HepG2 (cell line): ENCODE data around the gene ZNF655. TPM values are rescaled to one million over a fixed set of nuclear protein-coding genes. Genes with fewer than 3 reads are reported as not detected.

ENCODE experiments used
- GABPA ChIP-seq, 2 experiments: IDR thresholded peaks; 2 replicates each; pipeline ENCODE4 v1.6.1; 2011 to 2016; ENCODE audit warnings: low read depth in 2 of 2, low read length in 1 of 2, missing biosample characterization in 1 of 2, missing genetic modification characterization in 1 of 2
- GFI1 ChIP-seq: sonication (generic); formaldehyde crosslinking; IDR thresholded peaks from 2 replicates; pipeline ENCODE4 v1.5.0; 2020; ENCODE audit warnings: missing genetic modification reagents, mild to moderate bottlenecking, borderline replicate concordance
- GPN1 ChIP-seq: sonication (generic); formaldehyde crosslinking; IDR thresholded peaks from 2 replicates; pipeline ENCODE4 v1.5.1; 2020; ENCODE audit warnings: missing genetic modification reagents, borderline replicate concordance
- HMG20A ChIP-seq: IDR thresholded peaks from 2 replicates; pipeline ENCODE4 v1.6.1; 2016; ENCODE audit warnings: borderline replicate concordance
- NCOA1 ChIP-seq: sonication (generic); formaldehyde crosslinking; IDR thresholded peaks from 2 replicates; pipeline ENCODE4 v1.9.0; 2021; ENCODE audit warnings: missing genetic modification reagents
- POLR2AphosphoS5 ChIP-seq: IDR thresholded peaks from 2 replicates; pipeline ENCODE4 v1.6.1; 2012; ENCODE audit warnings: low read depth, low read length
- TP53 ChIP-seq: sonication (generic); formaldehyde crosslinking; conservative IDR thresholded peaks from 2 replicates; pipeline ENCODE4 v1.4.0; 2020; ENCODE audit warnings: missing genetic modification reagents
- ZBTB25 ChIP-seq: IDR thresholded peaks from 2 replicates; pipeline ENCODE4 v1.6.1; 2018; ENCODE audit warnings: missing genetic modification reagents
- ZNF10 ChIP-seq: sonication (generic); formaldehyde crosslinking; IDR thresholded peaks from 2 replicates; pipeline ENCODE4 v1.4.0; 2020; ENCODE audit warnings: mild to moderate bottlenecking, low read depth, missing genetic modification reagents, borderline replicate concordance
- ZNF180 ChIP-seq: sonication (generic); formaldehyde crosslinking; IDR thresholded peaks from 2 replicates; pipeline ENCODE4 v1.4.0; 2020; ENCODE audit warnings: low read depth, missing genetic modification reagents, borderline replicate concordance
- ZNF24 ChIP-seq: fragments of 450-650 bp; IDR thresholded peaks from 2 replicates; pipeline ENCODE4 v1.6.1; 2017; ENCODE audit warnings: antibody characterized with exemption, mild to moderate bottlenecking
- ZNF30 ChIP-seq: sonication (generic); formaldehyde crosslinking; IDR thresholded peaks from 2 replicates; pipeline ENCODE4 v1.5.0; 2020; ENCODE audit warnings: mild to moderate bottlenecking, missing genetic modification reagents
- ZNF761 ChIP-seq: sonication (generic); formaldehyde crosslinking; conservative IDR thresholded peaks from 2 replicates; pipeline ENCODE4 v1.4.0; 2020; ENCODE audit warnings: mild to moderate bottlenecking, missing genetic modification reagents
- ZSCAN5A ChIP-seq: sonication (generic); formaldehyde crosslinking; IDR thresholded peaks from 2 replicates; pipeline ENCODE4 v1.8.0; 2022; ENCODE audit warnings: mild to moderate bottlenecking, missing genetic modification reagents, borderline replicate concordance
- polyA plus RNA-seq, 8 experiments: library from polyadenylated mRNA; depleted of rRNA in 3 of 8; stranded (reverse) in 7 of 8; unstranded in 1 of 8; fragments of >200 nt; fragmentation: Illumina TruSeq in 4 of 8; extraction: Trizol in 4 of 8; gene quantifications; 2 replicates each; pipeline versions ENCODE4 v1.2.1 to v1.2.3, GENCODE V29; 2011 to 2016; ENCODE audit warnings: low read depth in 4 of 8, missing spikeins in 1 of 8, mixed read lengths in 1 of 8; ENCODE audit not compliant: insufficient read depth in 1 of 8
- total RNA-seq, 5 experiments: library from RNA; depleted of rRNA; stranded (reverse); fragments of >200 nt; fragmentation: Illumina TruSeq; extraction: Trizol; gene quantifications; 2 replicates each; pipeline ENCODE4 v1.2.3, GENCODE V29; 2016; ENCODE audit warnings: low read depth in 1 of 5
- TF ChIP-seq, protein P1 (sequence below): sonication (generic); formaldehyde crosslinking; IDR thresholded peaks from 2 replicates; pipeline ENCODE4 v1.4.0; 2020; ENCODE audit warnings: missing genetic modification reagents
- TF ChIP-seq, protein P2 (sequence below): sonication (generic); formaldehyde crosslinking; IDR thresholded peaks from 2 replicates; pipeline ENCODE4 v1.4.0; 2020; ENCODE audit warnings: mild to moderate bottlenecking, missing genetic modification reagents, borderline replicate concordance
- TF ChIP-seq, protein P3 (sequence below): sonication (generic); formaldehyde crosslinking; IDR thresholded peaks from 2 replicates; pipeline ENCODE4 v1.4.0; 2020; ENCODE audit warnings: missing genetic modification reagents, low read depth, mild to moderate bottlenecking, borderline replicate concordance

The ZNF655 gene
- total and polyA plus RNA-seq, 2 of the 13 experiments (the other 11 are each of a cell fraction or from before 2014, with no cell fraction given): 53.4 to 75.6 TPM

DNA sequence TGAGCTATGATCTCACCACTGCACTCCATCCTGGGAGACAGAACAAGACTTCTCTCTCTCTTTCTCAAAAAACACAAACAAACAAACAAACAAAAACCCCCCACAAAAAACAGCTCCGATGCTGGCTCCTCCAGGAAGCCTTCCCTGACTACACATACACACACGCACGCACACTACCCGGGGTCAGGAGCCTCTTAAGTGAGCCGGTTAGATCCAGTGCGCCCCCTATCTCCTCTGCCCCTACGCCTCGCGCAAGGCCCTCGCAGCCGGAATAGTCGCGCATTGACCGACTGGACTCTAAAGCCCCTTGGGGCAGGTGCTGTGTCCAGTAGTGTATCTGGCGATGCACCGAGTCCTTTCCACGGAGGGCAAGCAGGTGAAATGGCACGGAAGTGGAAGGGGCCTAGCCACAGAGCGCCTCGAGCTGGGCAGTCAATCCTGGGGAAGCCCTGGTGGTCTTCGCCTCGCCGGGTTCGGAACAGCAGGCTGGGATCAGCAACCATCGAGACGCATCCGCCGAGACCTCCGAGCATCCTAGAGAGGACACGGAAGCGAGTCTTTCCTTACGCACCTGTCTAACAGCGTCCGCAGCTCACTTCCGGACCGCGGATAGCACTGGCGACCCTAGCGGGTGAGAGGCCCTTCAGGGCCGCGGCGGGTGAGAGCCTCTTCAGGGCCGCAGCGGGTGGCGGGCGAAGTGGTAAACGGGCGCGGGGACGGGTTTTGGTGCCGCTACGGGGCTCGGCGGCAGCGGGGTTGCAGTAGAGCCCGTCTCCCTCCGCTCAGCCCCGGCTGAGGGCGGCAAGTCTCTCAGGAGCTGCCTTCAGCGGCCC, 58.1 kb downstream of the ZNF655 start, which contains the start of gene ZSCAN25 (continued):
- TF ChIP-seq, protein P1, sequence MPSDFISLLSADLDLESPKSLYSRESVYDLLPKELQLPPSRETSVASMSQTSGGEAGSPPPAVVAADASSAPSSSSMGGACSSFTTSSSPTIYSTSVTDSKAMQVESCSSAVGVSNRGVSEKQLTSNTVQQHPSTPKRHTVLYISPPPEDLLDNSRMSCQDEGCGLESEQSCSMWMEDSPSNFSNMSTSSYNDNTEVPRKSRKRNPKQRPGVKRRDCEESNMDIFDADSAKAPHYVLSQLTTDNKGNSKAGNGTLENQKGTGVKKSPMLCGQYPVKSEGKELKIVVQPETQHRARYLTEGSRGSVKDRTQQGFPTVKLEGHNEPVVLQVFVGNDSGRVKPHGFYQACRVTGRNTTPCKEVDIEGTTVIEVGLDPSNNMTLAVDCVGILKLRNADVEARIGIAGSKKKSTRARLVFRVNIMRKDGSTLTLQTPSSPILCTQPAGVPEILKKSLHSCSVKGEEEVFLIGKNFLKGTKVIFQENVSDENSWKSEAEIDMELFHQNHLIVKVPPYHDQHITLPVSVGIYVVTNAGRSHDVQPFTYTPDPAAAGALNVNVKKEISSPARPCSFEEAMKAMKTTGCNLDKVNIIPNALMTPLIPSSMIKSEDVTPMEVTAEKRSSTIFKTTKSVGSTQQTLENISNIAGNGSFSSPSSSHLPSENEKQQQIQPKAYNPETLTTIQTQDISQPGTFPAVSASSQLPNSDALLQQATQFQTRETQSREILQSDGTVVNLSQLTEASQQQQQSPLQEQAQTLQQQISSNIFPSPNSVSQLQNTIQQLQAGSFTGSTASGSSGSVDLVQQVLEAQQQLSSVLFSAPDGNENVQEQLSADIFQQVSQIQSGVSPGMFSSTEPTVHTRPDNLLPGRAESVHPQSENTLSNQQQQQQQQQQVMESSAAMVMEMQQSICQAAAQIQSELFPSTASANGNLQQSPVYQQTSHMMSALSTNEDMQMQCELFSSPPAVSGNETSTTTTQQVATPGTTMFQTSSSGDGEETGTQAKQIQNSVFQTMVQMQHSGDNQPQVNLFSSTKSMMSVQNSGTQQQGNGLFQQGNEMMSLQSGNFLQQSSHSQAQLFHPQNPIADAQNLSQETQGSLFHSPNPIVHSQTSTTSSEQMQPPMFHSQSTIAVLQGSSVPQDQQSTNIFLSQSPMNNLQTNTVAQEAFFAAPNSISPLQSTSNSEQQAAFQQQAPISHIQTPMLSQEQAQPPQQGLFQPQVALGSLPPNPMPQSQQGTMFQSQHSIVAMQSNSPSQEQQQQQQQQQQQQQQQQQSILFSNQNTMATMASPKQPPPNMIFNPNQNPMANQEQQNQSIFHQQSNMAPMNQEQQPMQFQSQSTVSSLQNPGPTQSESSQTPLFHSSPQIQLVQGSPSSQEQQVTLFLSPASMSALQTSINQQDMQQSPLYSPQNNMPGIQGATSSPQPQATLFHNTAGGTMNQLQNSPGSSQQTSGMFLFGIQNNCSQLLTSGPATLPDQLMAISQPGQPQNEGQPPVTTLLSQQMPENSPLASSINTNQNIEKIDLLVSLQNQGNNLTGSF (CRISPR knock-in tag): no peak
- TF ChIP-seq, protein P2, sequence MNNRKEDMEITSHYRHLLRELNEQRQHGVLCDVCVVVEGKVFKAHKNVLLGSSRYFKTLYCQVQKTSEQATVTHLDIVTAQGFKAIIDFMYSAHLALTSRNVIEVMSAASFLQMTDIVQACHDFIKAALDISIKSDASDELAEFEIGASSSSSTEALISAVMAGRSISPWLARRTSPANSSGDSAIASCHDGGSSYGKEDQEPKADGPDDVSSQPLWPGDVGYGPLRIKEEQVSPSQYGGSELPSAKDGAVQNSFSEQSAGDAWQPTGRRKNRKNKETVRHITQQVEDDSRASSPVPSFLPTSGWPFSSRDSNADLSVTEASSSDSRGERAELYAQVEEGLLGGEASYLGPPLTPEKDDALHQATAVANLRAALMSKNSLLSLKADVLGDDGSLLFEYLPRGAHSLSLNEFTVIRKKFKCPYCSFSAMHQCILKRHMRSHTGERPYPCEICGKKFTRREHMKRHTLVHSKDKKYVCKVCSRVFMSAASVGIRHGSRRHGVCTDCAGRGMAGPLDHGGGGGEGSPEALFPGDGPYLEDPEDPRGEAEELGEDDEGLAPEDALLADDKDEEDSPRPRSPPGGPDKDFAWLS (CRISPR knock-in tag): peak; percentile 87; the same call in 1 of the 2 replicates
- TF ChIP-seq TP53 (peak; percentile 49), ZNF761 (CRISPR knock-in tag) (peak; percentile 89; the same call in 1 of the 2 replicates), GFI1 (CRISPR knock-in tag) (peak; percentile 32; the same call in 1 of the 2 replicates), ZSCAN5A (peak; percentile 86; the same call in 1 of the 2 replicates), GABPA (IDR thresholded peaks at IDR 0.05; ENCODE audit: low read depth, low read length) (peak; percentile 98), GABPA (CRISPR knock-in tag; IDR thresholded peaks at IDR 0.05; ENCODE audit: low read depth) (peak; percentile 99), ZNF180 (peak; percentile 86; the same call in 1 of the 2 replicates), POLR2AphosphoS5 (peak; percentile 79), ZNF24 (0 out of 2 replicates have a peak, but pooled peaks have one; percentile 39), ZBTB25 (CRISPR knock-in tag) (0 out of 2 replicates have a peak, but pooled peaks have one; percentile 59), ZNF30 (peak; percentile 44), NCOA1 (CRISPR knock-in tag) (peak; percentile 62; the same call in 1 of the 2 replicates), HMG20A (CRISPR knock-in tag) (no peak; the same call in 1 of the 2 replicates), GPN1 (CRISPR knock-in tag) (0 out of 2 replicates have a peak, but pooled peaks have one; percentile 29), ZNF10 (CRISPR knock-in tag) (no peak)
- TF ChIP-seq, protein P3, sequence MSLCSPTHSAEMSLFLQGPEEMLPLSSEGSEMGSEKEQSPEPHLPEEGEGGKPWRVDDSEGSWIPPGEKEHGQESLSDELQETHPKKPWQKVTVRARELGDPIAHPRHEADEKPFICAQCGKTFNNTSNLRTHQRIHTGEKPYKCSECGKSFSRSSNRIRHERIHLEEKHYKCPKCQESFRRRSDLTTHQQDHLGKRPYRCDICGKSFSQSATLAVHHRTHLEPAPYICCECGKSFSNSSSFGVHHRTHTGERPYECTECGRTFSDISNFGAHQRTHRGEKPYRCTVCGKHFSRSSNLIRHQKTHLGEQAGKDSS (CRISPR knock-in tag): peak; percentile 86; the same call in 1 of the 2 replicates
